Placental pericyte (primary cell): Measurements from ENCODE around the gene MTARC1. TPM values are rescaled to one million over a fixed set of nuclear protein-coding genes. Genes with fewer than 3 reads are reported as not detected.

Experiments used
- total RNA-seq: library from RNA; depleted of rRNA; stranded (reverse); fragments of >200 nt; gene quantifications from 2 replicates; pipeline ENCODE4 v1.2.3, GENCODE V29; 2012

The MTARC1 gene
- total RNA-seq: 0.14 and 0.44 TPM in 2 replicates

GRCh38 chr1:220786337-220787068, at the start of gene MTARC1:
TSS of gene MTARC1 (plus strand) at chr1:220786913. CDS start at chr1:220786945, 32 bp downstream.

GRCh38 chr1:220748089-220748934, 38.4 kb upstream of the MTARC1 start, which contains the start of gene MTARC2:
TSS of gene MTARC2 (plus strand) at chr1:220748322. CDS start at chr1:220748532, 210 bp downstream.

Other genes with a start within 250 kb of the MTARC1 start
- gene C1orf115, start 96.5 kb upstream of the MTARC1 start, total RNA-seq: 1.3 and 2.4 TPM in 2 replicates
- gene MTARC2, start 38.6 kb upstream of the MTARC1 start, total RNA-seq: 2.4 and 6.8 TPM in 2 replicates
- 8.2 and 18.2 TPM in 2 replicates for gene HLX, start 92.5 kb downstream of the MTARC1 start, total RNA-seq